Sigmoid colon (tissue), 4 donors: ENCODE results near the gene MCC.

Source experiments
- CTCF ChIP-seq, 4 experiments: fragments of 450-650 bp in 3 of 4; fragments of 200-600 bp in 1 of 4; IDR thresholded peaks; one replicate each; pipeline ENCODE4 v1.5.1; 2016 to 2019; ENCODE audit warnings: antibody characterized with exemption in 4 of 4, mild to moderate bottlenecking in 3 of 4, moderate library complexity in 2 of 4
- EP300 ChIP-seq, 4 donors: sonication (generic); formaldehyde crosslinking; IDR thresholded peaks; one replicate each; pipeline ENCODE4 v1.6.1; 2017; ENCODE audit warnings: antibody characterized with exemption in 4 of 4
- POLR2A ChIP-seq, 2 donors: fragments of 450-650 bp; IDR thresholded peaks; one replicate each; pipeline ENCODE4 v1.6.1; 2016; ENCODE audit warnings: antibody characterized with exemption in 2 of 2, mild to moderate bottlenecking in 2 of 2, moderate library complexity in 2 of 2
- POLR2AphosphoS5 ChIP-seq, 4 donors: sonication (generic); formaldehyde crosslinking; IDR thresholded peaks; one replicate each; pipeline ENCODE4 v1.6.1; 2017; ENCODE audit warnings: antibody characterized with exemption in 4 of 4

- TF ChIP-seq CTCF (IDR thresholded peaks at IDR 0.05), result no peak
- no peak for TF ChIP-seq POLR2A (IDR thresholded peaks at IDR 0.05)
- no peak for TF ChIP-seq POLR2AphosphoS5 (IDR thresholded peaks at IDR 0.05)
- no peak for TF ChIP-seq EP300 (IDR thresholded peaks at IDR 0.05)
Measured at GRCh38 chr5:113235884-113236283, 252.4 kb downstream of the MCC start.
